WTC11 (cell line): ENCODE results near the gene BNIPL.

ENCODE experiments used
- ATF3 ChIP-seq: sonication (generic); formaldehyde crosslinking; conservative IDR thresholded peaks from 2 replicates; pipeline ENCODE4 v1.8.1; 2022; ENCODE audit warnings: mild to moderate bottlenecking, missing genetic modification reagents
- CREM ChIP-seq: sonication (generic); formaldehyde crosslinking; IDR thresholded peaks from 2 replicates; pipeline ENCODE4 v1.8.1; 2022; ENCODE audit warnings: mild to moderate bottlenecking, missing genetic modification reagents, moderate library complexity
- CTCF ChIP-seq: fragments of 200-600 bp; IDR thresholded peaks from 2 replicates; pipeline ENCODE4 v1.8.0; 2022; ENCODE audit warnings: antibody characterized with exemption
- ETV6 ChIP-seq: sonication (generic); formaldehyde crosslinking; IDR thresholded peaks from 2 replicates; pipeline ENCODE4 v1.8.1; 2022; ENCODE audit warnings: mild to moderate bottlenecking, missing genetic modification reagents
- FOXJ3 ChIP-seq: sonication (generic); formaldehyde crosslinking; IDR thresholded peaks from 2 replicates; pipeline ENCODE4 v1.9.0; 2021; ENCODE audit warnings: missing genetic modification reagents, mild to moderate bottlenecking, borderline replicate concordance
- FOXK1 ChIP-seq: sonication (generic); formaldehyde crosslinking; IDR thresholded peaks from 2 replicates; pipeline ENCODE4 v1.8.0; 2022; ENCODE audit warnings: mild to moderate bottlenecking, moderate library complexity, missing genetic modification reagents
- GABPB1 ChIP-seq: sonication (generic); formaldehyde crosslinking; IDR thresholded peaks from 2 replicates; pipeline ENCODE4 v1.8.1; 2023; ENCODE audit warnings: mild to moderate bottlenecking, missing genetic modification reagents
- JUN ChIP-seq: sonication (generic); formaldehyde crosslinking; IDR thresholded peaks from 2 replicates; pipeline ENCODE4 v1.8.0; 2023; ENCODE audit warnings: mild to moderate bottlenecking, missing genetic modification reagents
- TEAD4 ChIP-seq: sonication (generic); formaldehyde crosslinking; IDR thresholded peaks from 2 replicates; pipeline ENCODE4 v1.8.0; 2022; ENCODE audit warnings: mild to moderate bottlenecking, missing genetic modification reagents
- USF2 ChIP-seq: sonication (generic); formaldehyde crosslinking; IDR thresholded peaks from 2 replicates; pipeline ENCODE4 v1.8.1; 2023; ENCODE audit warnings: mild to moderate bottlenecking, missing genetic modification reagents, moderate library complexity
- TF ChIP-seq, protein P1 (sequence below): sonication (generic); formaldehyde crosslinking; IDR thresholded peaks from 2 replicates; pipeline ENCODE4 v1.8.0; 2022; ENCODE audit warnings: mild to moderate bottlenecking, missing genetic modification reagents
- TF ChIP-seq, protein P2 (sequence below): sonication (generic); formaldehyde crosslinking; IDR thresholded peaks from 2 replicates; pipeline ENCODE4 v1.8.1; 2023; ENCODE audit warnings: mild to moderate bottlenecking, missing genetic modification reagents
- TF ChIP-seq, protein P3 (sequence below): sonication (generic); formaldehyde crosslinking; IDR thresholded peaks from 2 replicates; pipeline ENCODE4 v1.8.0; 2023; ENCODE audit warnings: missing genetic modification reagents, mild to moderate bottlenecking, borderline replicate concordance
- TF ChIP-seq, protein P4 (sequence below): sonication (generic); formaldehyde crosslinking; IDR thresholded peaks from 2 replicates; pipeline ENCODE4 v1.8.0; 2022; ENCODE audit warnings: mild to moderate bottlenecking, missing genetic modification reagents

- TF ChIP-seq JUN (no peak), CTCF (no peak), FOXJ3 (no peak), GABPB1 (no peak), TEAD4 (CRISPR knock-in tag) (no peak), ATF3 (CRISPR knock-in tag) (no peak), FOXK1 (CRISPR knock-in tag) (no peak), ETV6 (CRISPR knock-in tag) (no peak), CREM (CRISPR knock-in tag) (no peak), USF2 (CRISPR knock-in tag) (no peak)
- TF ChIP-seq, protein P1, sequence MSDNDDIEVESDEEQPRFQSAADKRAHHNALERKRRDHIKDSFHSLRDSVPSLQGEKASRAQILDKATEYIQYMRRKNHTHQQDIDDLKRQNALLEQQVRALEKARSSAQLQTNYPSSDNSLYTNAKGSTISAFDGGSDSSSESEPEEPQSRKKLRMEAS: no peak
- TF ChIP-seq, protein P2, sequence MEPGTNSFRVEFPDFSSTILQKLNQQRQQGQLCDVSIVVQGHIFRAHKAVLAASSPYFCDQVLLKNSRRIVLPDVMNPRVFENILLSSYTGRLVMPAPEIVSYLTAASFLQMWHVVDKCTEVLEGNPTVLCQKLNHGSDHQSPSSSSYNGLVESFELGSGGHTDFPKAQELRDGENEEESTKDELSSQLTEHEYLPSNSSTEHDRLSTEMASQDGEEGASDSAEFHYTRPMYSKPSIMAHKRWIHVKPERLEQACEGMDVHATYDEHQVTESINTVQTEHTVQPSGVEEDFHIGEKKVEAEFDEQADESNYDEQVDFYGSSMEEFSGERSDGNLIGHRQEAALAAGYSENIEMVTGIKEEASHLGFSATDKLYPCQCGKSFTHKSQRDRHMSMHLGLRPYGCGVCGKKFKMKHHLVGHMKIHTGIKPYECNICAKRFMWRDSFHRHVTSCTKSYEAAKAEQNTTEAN (CRISPR knock-in tag): no peak
- TF ChIP-seq, protein P3, sequence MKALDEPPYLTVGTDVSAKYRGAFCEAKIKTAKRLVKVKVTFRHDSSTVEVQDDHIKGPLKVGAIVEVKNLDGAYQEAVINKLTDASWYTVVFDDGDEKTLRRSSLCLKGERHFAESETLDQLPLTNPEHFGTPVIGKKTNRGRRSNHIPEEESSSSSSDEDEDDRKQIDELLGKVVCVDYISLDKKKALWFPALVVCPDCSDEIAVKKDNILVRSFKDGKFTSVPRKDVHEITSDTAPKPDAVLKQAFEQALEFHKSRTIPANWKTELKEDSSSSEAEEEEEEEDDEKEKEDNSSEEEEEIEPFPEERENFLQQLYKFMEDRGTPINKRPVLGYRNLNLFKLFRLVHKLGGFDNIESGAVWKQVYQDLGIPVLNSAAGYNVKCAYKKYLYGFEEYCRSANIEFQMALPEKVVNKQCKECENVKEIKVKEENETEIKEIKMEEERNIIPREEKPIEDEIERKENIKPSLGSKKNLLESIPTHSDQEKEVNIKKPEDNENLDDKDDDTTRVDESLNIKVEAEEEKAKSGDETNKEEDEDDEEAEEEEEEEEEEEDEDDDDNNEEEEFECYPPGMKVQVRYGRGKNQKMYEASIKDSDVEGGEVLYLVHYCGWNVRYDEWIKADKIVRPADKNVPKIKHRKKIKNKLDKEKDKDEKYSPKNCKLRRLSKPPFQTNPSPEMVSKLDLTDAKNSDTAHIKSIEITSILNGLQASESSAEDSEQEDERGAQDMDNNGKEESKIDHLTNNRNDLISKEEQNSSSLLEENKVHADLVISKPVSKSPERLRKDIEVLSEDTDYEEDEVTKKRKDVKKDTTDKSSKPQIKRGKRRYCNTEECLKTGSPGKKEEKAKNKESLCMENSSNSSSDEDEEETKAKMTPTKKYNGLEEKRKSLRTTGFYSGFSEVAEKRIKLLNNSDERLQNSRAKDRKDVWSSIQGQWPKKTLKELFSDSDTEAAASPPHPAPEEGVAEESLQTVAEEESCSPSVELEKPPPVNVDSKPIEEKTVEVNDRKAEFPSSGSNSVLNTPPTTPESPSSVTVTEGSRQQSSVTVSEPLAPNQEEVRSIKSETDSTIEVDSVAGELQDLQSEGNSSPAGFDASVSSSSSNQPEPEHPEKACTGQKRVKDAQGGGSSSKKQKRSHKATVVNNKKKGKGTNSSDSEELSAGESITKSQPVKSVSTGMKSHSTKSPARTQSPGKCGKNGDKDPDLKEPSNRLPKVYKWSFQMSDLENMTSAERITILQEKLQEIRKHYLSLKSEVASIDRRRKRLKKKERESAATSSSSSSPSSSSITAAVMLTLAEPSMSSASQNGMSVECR (CRISPR knock-in tag): no peak
- TF ChIP-seq, protein P4, sequence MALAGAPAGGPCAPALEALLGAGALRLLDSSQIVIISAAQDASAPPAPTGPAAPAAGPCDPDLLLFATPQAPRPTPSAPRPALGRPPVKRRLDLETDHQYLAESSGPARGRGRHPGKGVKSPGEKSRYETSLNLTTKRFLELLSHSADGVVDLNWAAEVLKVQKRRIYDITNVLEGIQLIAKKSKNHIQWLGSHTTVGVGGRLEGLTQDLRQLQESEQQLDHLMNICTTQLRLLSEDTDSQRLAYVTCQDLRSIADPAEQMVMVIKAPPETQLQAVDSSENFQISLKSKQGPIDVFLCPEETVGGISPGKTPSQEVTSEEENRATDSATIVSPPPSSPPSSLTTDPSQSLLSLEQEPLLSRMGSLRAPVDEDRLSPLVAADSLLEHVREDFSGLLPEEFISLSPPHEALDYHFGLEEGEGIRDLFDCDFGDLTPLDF (CRISPR knock-in tag): no peak
Observed at GRCh38 chr1:151009206-151009587, 27.2 kb upstream of the BNIPL start.
